Measurements from ENCODE around the gene LGR5.

- TF ChIP-seq, protein P1, sequence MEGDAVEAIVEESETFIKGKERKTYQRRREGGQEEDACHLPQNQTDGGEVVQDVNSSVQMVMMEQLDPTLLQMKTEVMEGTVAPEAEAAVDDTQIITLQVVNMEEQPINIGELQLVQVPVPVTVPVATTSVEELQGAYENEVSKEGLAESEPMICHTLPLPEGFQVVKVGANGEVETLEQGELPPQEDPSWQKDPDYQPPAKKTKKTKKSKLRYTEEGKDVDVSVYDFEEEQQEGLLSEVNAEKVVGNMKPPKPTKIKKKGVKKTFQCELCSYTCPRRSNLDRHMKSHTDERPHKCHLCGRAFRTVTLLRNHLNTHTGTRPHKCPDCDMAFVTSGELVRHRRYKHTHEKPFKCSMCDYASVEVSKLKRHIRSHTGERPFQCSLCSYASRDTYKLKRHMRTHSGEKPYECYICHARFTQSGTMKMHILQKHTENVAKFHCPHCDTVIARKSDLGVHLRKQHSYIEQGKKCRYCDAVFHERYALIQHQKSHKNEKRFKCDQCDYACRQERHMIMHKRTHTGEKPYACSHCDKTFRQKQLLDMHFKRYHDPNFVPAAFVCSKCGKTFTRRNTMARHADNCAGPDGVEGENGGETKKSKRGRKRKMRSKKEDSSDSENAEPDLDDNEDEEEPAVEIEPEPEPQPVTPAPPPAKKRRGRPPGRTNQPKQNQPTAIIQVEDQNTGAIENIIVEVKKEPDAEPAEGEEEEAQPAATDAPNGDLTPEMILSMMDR (conservative IDR thresholded peaks at IDR 0.05; ENCODE audit: low read depth, low read length) = no peak
- no peak for TF ChIP-seq EZH2 (IDR thresholded peaks at IDR 0.05; ENCODE audit: borderline replicate concordance, low read depth, low read length, poor library complexity, severe bottlenecking)
Observed at GRCh38 chr12:71524626-71525025, 85.0 kb downstream of the LGR5 start.

All from A673 (cell line).